ENCODE measurements around the gene GNG3.
"Not testable (repeated sequence)": the region's sequence is repeated elsewhere in the genome, so short reads cannot be mapped to it uniquely, and the experiment has no call there.

The GNG3 gene

GRCh38 chr11:62727872-62728170 is 20.3 kb downstream of the GNG3 start:
- H2AFZ ChIP-seq (ENCODE audit: low read depth, low read length, severe bottlenecking): peak overlapping the region; percentile 46
- peak overlapping the region; percentile 74 for H3K4me3 ChIP-seq (ENCODE audit: insufficient read depth, low read length, poor library complexity, severe bottlenecking)
- H3F3A ChIP-seq (ENCODE audit: insufficient read depth): peaks cover 16% of the 10 kb centered on the region
- H4K20me1 ChIP-seq (ENCODE audit: low read depth, low read length): peaks cover 22% of the 10 kb centered on the region
- H3K9me3 ChIP-seq (ENCODE audit: insufficient read depth, low read length): no peaks in the 10 kb centered on the region
- no peaks in the 10 kb centered on the region for H3K27me3 ChIP-seq (ENCODE audit: low read length)
- no peak for TF ChIP-seq EZH2phosphoT487 (conservative IDR thresholded peaks at IDR 0.05; ENCODE audit: low read length)
- TF ChIP-seq CTCF (IDR thresholded peaks at IDR 0.05; ENCODE audit: insufficient read depth, low read length, poor library complexity, severe bottlenecking): no peak
- peak overlapping the region; percentile 80 for H3K4me2 ChIP-seq (ENCODE audit: low read depth, low read length, poor library complexity, severe bottlenecking)
- peaks cover 67% of the 10 kb centered on the region for H3K79me2 ChIP-seq (ENCODE audit: insufficient read depth, low read length)
- peaks cover 21% of the 10 kb centered on the region for H3K36me3 ChIP-seq (ENCODE audit: low read length)
- peak overlapping the region; percentile 94 for H3K27ac ChIP-seq (ENCODE audit: low read depth, low read length)
- peak overlapping the region; percentile 82 for H3K9ac ChIP-seq (ENCODE audit: low read length)
- H3K9me2 ChIP-seq (replicated peaks; ENCODE audit: insufficient read depth, low read length): no peaks in the 10 kb centered on the region

GRCh38 chr11:62728171-62728988 is 20.9 kb downstream of the GNG3 start, which contains the start of gene TTC9C:
TTC9C (plus strand) TSS chr11:62728486; CDS start chr11:62728849, 363 bp downstream.
- Histone ChIP-seq H3K27ac (ENCODE audit: low read depth, low read length) (peak within 1 kb of the TSS; percentile 94), H3K9me3 (ENCODE audit: insufficient read depth, low read length) (no peaks in the 10 kb centered on the region), H4K20me1 (ENCODE audit: low read depth, low read length) (peaks cover 22% of the 10 kb centered on the region), H3K36me3 (ENCODE audit: low read length) (peaks cover 24% of the 10 kb centered on the region), H3K27me3 (ENCODE audit: low read length) (no peaks in the 10 kb centered on the region), H3K4me2 (ENCODE audit: low read depth, low read length, poor library complexity, severe bottlenecking) (peak within 1 kb of the TSS; percentile 80), H2AFZ (ENCODE audit: low read depth, low read length, severe bottlenecking) (peak within 1 kb of the TSS; percentile 46), H3K4me3 (ENCODE audit: insufficient read depth, low read length, poor library complexity, severe bottlenecking) (peak within 1 kb of the TSS; percentile 77), H3K79me2 (ENCODE audit: insufficient read depth, low read length) (peaks cover 63% of the 10 kb centered on the region), H3K9me2 (replicated peaks; ENCODE audit: insufficient read depth, low read length) (no peaks in the 10 kb centered on the region), H3K9ac (ENCODE audit: low read length) (peak within 1 kb of the TSS; percentile 82), H3F3A (ENCODE audit: insufficient read depth) (peaks cover 16% of the 10 kb centered on the region)
- TF ChIP-seq CTCF (IDR thresholded peaks at IDR 0.05; ENCODE audit: insufficient read depth, low read length, poor library complexity, severe bottlenecking) (no peak), EZH2phosphoT487 (conservative IDR thresholded peaks at IDR 0.05; ENCODE audit: low read length) (no peak)

- peaks cover 11% of the 10 kb centered on the region; the same call in 1 of the 2 replicates for H4K20me1 ChIP-seq (ENCODE audit: low read depth, low read length)
- H3K4me3 ChIP-seq (ENCODE audit: insufficient read depth, low read length, poor library complexity, severe bottlenecking): peak overlapping the region; percentile 74
- H3K9me2 ChIP-seq (replicated peaks; ENCODE audit: insufficient read depth, low read length); H2AFZ ChIP-seq (ENCODE audit: low read depth, low read length, severe bottlenecking); H3K27me3 ChIP-seq (ENCODE audit: low read length); H3K27ac ChIP-seq (ENCODE audit: low read depth, low read length); H3K9me3 ChIP-seq (ENCODE audit: insufficient read depth, low read length); H3K36me3 ChIP-seq (ENCODE audit: low read length): not testable (repeated sequence)
- peaks cover 16% of the 10 kb centered on the region for H3F3A ChIP-seq (ENCODE audit: insufficient read depth)
- H3K79me2 ChIP-seq (ENCODE audit: insufficient read depth, low read length): peaks cover 47% of the 10 kb centered on the region
- H3K9ac ChIP-seq (ENCODE audit: low read length): peak overlapping the region; percentile 82
- H3K4me2 ChIP-seq (ENCODE audit: low read depth, low read length, poor library complexity, severe bottlenecking): peak overlapping the region; percentile 80
Measured at GRCh38 chr11:62730076-62730475, 22.6 kb downstream of the GNG3 start.

- no peak for TF ChIP-seq EZH2phosphoT487 (conservative IDR thresholded peaks at IDR 0.05; ENCODE audit: low read length)
- H2AFZ ChIP-seq (ENCODE audit: low read depth, low read length, severe bottlenecking): no peak overlapping the region
- H3K9me3 ChIP-seq (ENCODE audit: insufficient read depth, low read length): no peaks in the 10 kb centered on the region
- H3K27ac ChIP-seq (ENCODE audit: low read depth, low read length): no peak overlapping the region
- no peak overlapping the region for H3K4me2 ChIP-seq (ENCODE audit: low read depth, low read length, poor library complexity, severe bottlenecking)
- no peaks in the 10 kb centered on the region for H3K27me3 ChIP-seq (ENCODE audit: low read length)
- peaks cover 10% of the 10 kb centered on the region; the same call in 1 of the 2 replicates for H3K36me3 ChIP-seq (ENCODE audit: low read length)
- H3F3A ChIP-seq (ENCODE audit: insufficient read depth): peaks cover 12% of the 10 kb centered on the region
- H3K9me2 ChIP-seq (replicated peaks; ENCODE audit: insufficient read depth, low read length): no peaks in the 10 kb centered on the region
- H3K79me2 ChIP-seq (ENCODE audit: insufficient read depth, low read length): peaks cover 31% of the 10 kb centered on the region
- H3K4me3 ChIP-seq (ENCODE audit: insufficient read depth, low read length, poor library complexity, severe bottlenecking): no peak overlapping the region
- no peaks in the 10 kb centered on the region for H4K20me1 ChIP-seq (ENCODE audit: low read depth, low read length)
- H3K9ac ChIP-seq (ENCODE audit: low read length): no peak overlapping the region
Measured at GRCh38 chr11:62732830-62733229, 25.4 kb downstream of the GNG3 start.

All from SU-DHL-6 (cell line).